ENCODE measurements around the gene BDKRB2.

DNA sequence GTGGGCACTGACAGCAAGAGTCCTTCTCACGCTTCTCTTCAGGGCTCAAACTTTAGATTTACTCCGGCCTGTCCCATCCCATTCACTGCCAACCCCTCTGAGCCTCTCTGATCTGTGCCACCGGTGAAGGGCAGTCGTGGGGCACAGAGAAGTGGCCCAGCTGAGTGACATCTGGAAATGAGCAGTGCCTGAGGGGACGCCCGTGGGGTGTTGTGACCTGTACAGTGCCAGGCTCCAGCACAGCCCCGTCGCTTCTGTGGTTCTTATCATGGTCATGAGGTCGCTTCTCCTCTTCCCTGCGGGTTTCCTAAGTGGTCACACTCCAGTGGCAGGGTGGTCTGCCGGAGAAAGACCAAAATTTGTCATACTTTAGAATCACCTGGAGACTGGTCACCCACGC is 4.1 kb downstream of the BDKRB2 start:
- TF ChIP-seq CTCF (IDR thresholded peaks at IDR 0.05) (no peak), POLR2AphosphoS5 (IDR thresholded peaks at IDR 0.05) (no peak)
